LNCAP (cell line): Measurements from ENCODE around the gene MSI2.

Source experiments
- TF ChIP-seq, protein P1 (sequence below): fragments of 450-650 bp; IDR thresholded peaks from 2 replicates; pipeline ENCODE4 v1.5.1; 2017; ENCODE audit warnings: mild to moderate bottlenecking

MSI2 gene

DNA sequence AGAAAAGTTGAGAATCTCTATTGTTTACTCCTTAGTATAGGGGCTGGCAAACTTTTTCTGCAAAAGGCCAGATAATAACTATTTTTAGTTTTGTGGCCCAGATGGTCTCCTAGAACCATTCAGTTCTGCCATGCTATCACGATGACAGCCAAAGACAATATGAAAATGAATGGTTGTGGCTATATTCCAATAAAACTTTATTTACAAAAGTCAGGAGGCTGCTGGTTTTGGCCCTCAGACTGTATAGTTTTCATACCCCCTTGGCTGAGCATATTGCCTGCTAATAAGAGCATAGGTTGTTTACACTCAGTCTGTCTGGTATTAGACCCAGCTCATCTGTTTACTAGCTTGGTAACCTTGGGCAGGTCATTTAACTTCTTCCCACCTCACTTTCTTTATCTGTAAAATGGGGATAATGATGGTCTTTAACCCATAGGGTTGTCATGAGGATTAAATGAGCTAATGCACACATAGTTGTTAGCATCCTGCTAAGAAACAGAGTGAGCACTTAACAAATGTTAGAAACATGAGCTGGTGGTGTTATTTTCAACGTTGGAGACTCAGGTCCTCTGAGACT, 156.3 kb downstream of the MSI2 start:
- TF ChIP-seq, protein P1, sequence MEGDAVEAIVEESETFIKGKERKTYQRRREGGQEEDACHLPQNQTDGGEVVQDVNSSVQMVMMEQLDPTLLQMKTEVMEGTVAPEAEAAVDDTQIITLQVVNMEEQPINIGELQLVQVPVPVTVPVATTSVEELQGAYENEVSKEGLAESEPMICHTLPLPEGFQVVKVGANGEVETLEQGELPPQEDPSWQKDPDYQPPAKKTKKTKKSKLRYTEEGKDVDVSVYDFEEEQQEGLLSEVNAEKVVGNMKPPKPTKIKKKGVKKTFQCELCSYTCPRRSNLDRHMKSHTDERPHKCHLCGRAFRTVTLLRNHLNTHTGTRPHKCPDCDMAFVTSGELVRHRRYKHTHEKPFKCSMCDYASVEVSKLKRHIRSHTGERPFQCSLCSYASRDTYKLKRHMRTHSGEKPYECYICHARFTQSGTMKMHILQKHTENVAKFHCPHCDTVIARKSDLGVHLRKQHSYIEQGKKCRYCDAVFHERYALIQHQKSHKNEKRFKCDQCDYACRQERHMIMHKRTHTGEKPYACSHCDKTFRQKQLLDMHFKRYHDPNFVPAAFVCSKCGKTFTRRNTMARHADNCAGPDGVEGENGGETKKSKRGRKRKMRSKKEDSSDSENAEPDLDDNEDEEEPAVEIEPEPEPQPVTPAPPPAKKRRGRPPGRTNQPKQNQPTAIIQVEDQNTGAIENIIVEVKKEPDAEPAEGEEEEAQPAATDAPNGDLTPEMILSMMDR, result no peak

- TF ChIP-seq, protein P1, result no peak
These were observed 157.7 kb downstream of the MSI2 start for GRCh38 chr17:57413848-57414651.

- TF ChIP-seq, protein P1, result no peak
These were observed 159.5 kb downstream of the MSI2 start for GRCh38 chr17:57415751-57416207.

DNA sequence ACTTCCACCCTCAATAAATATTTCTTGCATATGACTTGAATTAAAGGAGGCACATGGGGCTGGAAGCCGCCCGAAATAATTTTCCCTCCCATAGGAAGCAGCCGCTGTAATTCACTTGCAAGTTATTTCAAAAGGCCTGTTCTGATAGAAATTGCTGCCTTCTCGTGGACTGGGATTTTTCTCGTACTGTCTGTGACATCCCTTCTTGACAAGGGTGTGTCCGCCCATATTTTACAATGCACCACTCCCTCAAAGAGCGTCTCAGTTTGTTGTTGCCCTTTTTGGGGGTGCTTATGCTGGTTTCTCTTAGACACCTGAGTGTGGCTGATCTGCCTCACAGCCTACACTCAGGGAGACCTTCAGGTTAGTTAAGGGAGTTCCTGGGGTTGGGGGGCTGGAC, 160.0 kb downstream of the MSI2 start:
- TF ChIP-seq, protein P1, result no peak

- TF ChIP-seq, protein P1, result no peak
These were observed 161.6 kb downstream of the MSI2 start for GRCh38 chr17:57417956-57418355.

DNA sequence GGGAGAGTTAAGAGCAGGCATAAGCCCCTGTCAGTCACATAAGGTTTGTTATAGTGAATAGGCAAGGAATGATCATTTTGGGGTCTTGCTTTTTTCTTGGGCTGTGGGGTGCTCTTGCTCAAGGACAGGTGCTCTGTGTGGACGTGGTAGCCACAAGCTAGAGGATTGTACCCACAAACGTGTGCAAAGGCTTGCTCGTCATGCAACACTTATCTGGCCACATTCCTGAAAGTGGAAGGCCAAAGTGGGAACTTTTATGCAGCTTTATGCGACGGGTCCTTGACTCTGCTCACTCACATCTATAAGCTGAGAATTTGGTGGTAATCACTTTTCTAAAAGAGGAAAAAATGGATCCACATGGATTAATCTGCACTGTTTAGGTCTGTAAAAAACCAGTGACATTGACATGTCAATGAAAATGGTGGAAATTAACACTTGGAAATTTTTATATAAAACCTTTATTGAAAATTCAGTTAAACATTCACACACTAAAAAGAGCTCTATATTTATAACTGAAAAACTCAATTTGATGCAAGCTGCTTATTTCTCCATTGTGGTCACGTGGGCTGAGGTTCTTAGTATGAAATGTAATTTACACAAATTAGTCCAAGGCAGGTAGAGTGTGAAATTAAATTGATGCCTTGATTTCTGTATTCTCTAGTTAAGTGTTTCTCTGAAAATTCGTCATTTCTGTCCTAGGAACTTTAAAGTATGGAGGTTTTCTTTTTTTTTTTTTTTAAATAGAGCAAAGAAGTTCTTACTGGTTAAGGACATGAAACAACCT, 162.3 kb downstream of the MSI2 start:
- TF ChIP-seq, protein P1, result no peak

DNA sequence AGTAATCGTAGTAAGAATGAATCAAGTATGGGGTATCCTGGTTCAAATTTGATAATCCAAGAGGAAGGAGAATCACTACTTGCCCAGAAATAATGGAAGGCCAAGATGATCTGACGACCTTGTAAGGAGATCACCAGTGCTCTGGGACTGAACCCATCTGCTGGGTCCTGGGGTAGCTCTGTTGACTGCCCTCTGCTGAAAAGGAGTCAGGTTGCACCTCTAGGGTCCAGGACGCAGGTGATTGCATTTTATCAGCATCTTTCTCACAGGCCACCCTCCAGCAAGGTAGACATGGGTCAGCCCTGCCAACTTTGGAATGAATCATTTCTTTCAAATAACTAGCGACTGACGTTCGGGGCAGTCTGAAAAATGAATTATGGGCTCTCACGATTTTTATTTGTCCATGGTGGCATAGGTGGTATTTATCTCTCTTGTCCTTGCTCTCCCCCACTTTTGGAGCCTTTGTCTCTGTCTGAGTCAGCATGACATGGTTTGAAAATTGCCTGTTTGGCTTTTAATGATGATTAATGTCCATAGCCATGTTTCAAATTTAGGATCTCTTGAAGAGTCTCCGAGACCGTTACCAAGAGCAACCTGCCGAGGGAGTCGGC, 163.7 kb downstream of the MSI2 start:
- TF ChIP-seq, protein P1, result no peak
